ENCODE measurements around the gene CALML3. TPM values are rescaled to one million over a fixed set of nuclear protein-coding genes. Genes with fewer than 3 reads are reported as not detected.
"Not testable (repeated sequence)": the region's sequence is repeated elsewhere in the genome, so short reads cannot be mapped to it uniquely, and the experiment has no call there.

Gene CALML3
- total RNA-seq = not detected
- long read RNA-seq = 0 reads

GRCh38 chr10:5524641-5525560, at the start of gene CALML3:
Gene CALML3, plus strand, starts transcription at chr10:5524961. Its CDS starts 125 bp downstream, at chr10:5525086.
- ATAC-seq = no peak
- intact Hi-C loops (cut with DNase I) = no loop called here
- DNase-seq = no peak

DNA sequence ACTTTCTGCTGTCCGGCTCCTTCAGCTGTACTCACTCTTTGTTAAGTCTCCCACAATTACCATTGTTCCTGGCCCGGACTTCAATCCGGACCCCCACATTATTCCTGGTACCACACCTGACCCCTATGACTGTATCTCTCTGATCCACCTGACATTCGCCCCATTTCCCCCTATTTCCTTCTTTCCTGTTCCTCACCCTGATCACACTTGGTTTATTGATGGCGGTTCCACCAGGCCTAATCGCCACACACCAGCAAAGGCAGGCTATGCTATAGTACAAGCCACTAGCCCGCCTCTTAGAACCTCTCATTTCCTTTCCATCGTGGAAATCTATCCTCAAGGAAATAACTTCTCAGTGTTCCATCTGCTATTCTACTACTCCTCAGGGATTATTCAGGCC, 49.7 kb upstream of the CALML3 start:
- ATAC-seq; intact Hi-C loops (cut with DNase I); DNase-seq: not testable (repeated sequence)

GRCh38 chr10:5475974-5476807, 48.6 kb upstream of the CALML3 start:
- intact Hi-C loops (cut with DNase I) = not testable (repeated sequence)

GRCh38 chr10:5476918-5477525, 47.7 kb upstream of the CALML3 start:
- no peak for ATAC-seq
- intact Hi-C loops (cut with DNase I) = no loop called here
- DNase-seq = no peak

More at GRCh38 chr10:5475974-5476807, 48.6 kb upstream of the CALML3 start:
- DNase-seq, ATAC-seq: not testable (repeated sequence)

DNA sequence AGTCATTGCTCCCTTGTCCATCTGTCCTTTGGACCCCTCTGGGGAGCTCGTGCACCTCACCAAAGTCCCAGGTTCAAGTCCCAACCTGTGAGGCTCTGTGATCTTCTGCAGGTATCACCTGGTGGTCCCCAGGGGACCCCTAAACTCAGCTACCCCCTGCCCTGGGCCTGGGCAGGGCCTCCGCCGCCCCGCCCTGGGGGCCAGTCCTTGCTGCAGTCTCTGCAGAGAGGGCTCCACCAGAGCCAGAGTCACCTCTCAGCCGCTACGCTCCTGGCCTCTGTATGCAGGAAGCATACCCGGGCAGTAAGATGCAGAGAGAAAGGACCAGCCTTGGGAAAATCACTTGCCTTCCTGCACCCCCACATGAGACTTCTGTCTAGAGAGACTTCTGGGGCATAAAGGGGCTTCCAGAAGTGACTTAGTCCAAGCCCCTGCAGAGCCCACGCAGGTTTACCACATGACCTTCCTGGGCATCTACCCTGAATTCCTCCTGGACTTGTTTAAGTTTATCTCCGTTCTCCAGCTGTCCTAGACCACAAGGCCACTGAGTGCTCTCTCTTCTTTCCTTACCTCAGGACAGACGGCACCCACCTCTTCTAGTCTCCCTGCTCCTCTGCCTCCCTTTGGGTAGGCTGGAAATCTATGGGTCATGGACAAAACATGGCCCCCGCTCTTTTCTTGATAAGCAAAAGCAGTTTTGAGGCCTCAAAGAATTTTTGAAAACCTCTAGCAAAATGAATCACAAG, 46.6 kb upstream of the CALML3 start:
- DNase-seq (no peak), ATAC-seq (no peak)

GRCh38 chr10:5478694-5479305, 46.0 kb upstream of the CALML3 start:
- intact Hi-C loops (cut with DNase I) = no loop called here
- DNase-seq = no peak
- no peak for ATAC-seq

More for the DNA sequence above, 46.6 kb upstream of the CALML3 start:
- intact Hi-C loops (cut with DNase I) = no loop called here

GRCh38 chr10:5479481-5480161, 45.1 kb upstream of the CALML3 start:
- ATAC-seq (no peak), DNase-seq (no peak)
- intact Hi-C loops (cut with DNase I) = no loop called here

- no peak for ATAC-seq
- intact Hi-C loops (cut with DNase I) = no loop called here
- no peak for DNase-seq
These were observed 44.4 kb upstream of the CALML3 start for GRCh38 chr10:5480162-5480941.

DNA sequence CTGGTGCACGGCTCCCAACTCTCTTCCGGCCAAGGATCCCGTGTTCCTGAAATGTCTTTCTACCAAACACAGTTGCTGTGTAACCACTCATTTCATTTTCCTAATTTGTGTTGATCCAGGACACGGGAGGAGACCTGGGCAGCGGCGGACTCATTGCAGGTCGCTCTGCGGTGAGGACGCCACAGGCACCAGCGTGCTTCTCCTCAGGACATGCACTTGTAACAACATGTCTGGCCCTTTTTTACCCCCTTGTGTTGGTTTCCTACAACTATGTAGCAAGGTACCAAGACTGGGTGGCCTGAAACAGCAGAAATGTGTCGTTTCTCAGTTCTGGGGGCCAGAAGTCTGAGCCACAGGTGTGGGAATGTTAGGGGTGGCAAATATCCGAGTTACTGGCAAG, 43.6 kb upstream of the CALML3 start:
- intact Hi-C loops (cut with DNase I) = no loop called here
- no peak for ATAC-seq
- no peak for DNase-seq

DNA sequence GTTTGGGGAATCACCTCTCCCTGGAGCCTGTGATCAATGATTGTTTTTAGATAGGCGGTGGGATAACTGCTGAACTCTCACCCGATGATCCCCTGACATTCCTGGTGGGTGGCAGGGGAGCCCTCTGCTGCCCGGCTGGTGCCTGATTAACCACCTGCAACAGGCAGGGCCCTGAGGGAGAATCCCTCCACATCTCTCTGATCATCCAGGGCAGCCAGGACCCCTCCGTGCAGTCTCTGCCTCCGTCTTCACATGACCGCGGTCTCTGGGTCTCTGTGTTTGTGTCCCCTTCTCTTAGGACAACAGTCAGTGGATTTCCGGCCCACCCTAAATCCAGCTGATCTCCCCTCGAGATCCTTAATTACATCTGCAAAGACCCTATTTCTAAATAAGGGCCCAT, 42.7 kb upstream of the CALML3 start:
- intact Hi-C loops (cut with DNase I) = no loop called here
- DNase-seq (no peak), ATAC-seq (no peak)

- DNase-seq (no peak), ATAC-seq (no peak)
- intact Hi-C loops (cut with DNase I) = no loop called here
These were observed 40.6 kb upstream of the CALML3 start for GRCh38 chr10:5484205-5484604.

GRCh38 chr10:5485290-5485689, 39.5 kb upstream of the CALML3 start:
- ATAC-seq (no peak), DNase-seq (no peak)
- intact Hi-C loops (cut with DNase I) = no loop called here

DNA sequence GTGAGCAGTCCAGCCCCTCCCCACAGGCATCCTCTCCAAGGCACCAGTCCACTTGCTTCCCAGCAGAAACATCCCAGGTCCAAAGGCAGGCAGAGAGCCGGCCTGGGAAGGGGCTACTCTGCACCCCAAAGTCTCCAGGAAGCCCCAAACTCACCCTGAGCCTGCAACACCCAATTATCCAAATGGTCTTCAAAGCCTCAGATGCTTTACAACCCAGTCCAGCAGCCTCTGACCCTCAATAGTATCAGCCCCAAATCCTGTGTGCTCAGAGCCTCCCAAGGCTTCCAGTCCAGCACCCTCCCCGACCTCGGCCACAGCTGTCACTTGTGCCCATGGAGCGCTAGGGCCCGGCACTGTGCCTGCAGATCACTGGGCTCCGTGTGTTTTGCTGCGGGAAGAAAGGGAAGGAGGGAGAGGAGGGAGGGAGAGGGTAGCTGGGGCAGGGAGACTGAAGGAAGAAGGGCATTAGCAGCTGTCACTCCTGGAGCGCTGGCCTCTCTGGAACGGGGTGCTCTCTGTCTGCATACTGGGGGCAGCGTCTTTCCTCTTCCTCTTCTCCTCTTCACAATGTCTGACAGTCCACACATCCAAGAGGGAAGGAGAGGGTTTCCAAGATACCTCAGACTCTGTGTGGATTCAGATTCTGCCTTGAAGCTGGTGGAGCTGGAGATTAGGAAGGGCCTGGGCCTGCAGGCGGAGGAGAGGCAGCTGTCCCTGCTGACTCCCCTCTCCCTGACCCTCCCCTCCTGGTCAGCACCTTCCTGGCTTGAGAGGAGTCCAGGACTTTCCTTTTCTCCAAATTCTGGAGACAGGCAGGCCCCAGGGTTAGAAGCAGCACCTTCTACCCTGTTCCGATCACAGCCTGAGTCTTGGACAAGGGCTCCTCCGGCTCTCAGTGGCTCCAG, 38.6 kb upstream of the CALML3 start:
- intact Hi-C loops (cut with DNase I) = no loop called here
- DNase-seq (no peak), ATAC-seq (no peak)

DNA sequence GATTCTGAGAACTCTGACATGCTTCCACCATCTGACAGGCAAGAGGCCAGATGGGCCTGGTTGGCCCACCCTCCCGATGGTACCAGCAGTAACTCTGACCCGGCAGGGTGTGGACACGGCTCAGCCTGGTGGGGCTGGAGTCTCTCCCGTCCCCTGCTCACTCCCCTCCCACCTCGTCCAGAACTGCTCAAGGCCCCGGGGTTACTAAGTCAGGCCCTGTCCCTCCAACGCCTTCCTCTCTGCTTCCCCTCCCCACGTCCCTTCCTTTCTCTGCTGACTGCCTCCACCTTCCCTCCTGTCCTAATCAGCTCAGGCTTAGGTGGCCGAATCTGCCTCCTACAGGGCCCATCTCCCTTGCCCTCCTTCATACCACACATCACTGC, 37.9 kb upstream of the CALML3 start:
- DNase-seq (no peak), ATAC-seq (peak in 1 of 2 donors; percentile 45)
- intact Hi-C loops (cut with DNase I) = no loop called here

DNA sequence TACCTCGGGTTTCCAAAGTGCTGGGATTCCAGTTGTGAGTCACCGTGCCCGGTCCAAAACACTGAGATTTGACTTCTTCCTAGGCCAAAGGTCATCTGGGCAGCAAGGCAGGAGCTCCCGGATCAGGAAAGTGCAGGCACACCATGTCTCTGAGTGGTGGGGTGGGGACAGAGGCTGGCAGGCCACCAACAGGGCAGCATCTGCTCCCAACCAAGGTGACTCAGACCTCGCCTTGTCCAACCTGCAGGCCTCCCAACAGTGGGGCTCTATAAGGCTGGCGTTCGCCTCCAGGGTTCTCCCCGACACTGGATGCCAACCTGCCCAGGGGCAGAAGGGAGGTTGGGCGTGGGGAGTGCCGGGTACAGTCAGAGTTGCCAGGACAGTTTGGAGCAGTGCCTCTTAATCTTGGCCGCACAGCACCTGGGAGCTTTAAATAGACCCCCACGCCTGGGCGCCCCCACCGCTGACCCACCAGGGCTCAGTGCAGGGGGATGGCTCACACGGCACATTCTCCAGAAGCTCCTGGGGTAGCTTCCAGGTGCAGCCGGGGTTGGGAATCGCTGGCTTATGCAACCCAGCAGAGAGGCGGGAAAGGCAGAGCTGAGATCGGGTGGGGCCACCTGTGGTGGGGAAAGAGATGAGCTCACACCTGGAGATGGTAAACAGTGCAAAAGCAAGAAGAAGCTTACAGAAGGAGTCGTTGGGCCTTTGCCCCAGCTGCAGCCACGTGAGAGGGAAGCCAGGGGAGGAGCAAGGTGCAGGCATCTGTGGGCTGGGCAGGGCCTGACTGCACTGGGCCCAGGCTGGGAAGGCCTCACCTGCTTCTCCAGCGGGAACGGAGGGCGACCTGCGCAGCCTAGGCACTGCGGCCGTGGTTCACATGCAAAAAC, 36.2 kb upstream of the CALML3 start:
- ATAC-seq (peak; percentile 15 to 89), DNase-seq (no peak)
- intact Hi-C loops (cut with DNase I) = no loop called here
